Activated naive CD4-positive, alpha-beta T cell treated with anti-CD3 and anti-CD28 coated beads, Interleukin-2, amount 50 U/mL, for 72 hours (primary cell): ENCODE results near the gene FBN1. TPM values are rescaled to one million over a fixed set of nuclear protein-coding genes. Genes with fewer than 3 reads are reported as not detected.

Experiments
- ATAC-seq, 2 donors: fragments of 150-1000 bp; cut with Tn5 transposase; 2 replicates each; pipeline ENCODE4 v1.10.0; 2021; ENCODE audit warnings: mild to moderate bottlenecking in 2 of 2, moderate library complexity in 2 of 2
- DNase-seq, 2 donors: peaks; one replicate each; pipeline ENCODE4 v3.0.0; 2021 to 2022; ENCODE audit warnings: low spot score in 2 of 2
- H3K27ac Mint-ChIP-seq, 2 donors: one replicate each; pipeline ENCODE4 v1.8.0; 2022; ENCODE audit warnings: mild to moderate bottlenecking in 2 of 2, mixed read lengths in 2 of 2
- H3K36me3 Mint-ChIP-seq, 2 donors: one replicate each; pipeline ENCODE4 v1.8.0; 2022; ENCODE audit warnings: mixed read lengths in 2 of 2
- H3K9me3 Mint-ChIP-seq, 2 donors: one replicate each; pipeline ENCODE4 v1.8.0; 2022; ENCODE audit warnings: mixed read lengths in 2 of 2
- total RNA-seq, 2 donors: library from RNA; stranded (reverse); gene quantifications; one replicate each; pipeline ENCODE4 v1.2.3, GENCODE V29; 2022

Gene FBN1
- total RNA-seq, 2 donors from 2014 or later, result 0.52 to 1.4 TPM

DNA sequence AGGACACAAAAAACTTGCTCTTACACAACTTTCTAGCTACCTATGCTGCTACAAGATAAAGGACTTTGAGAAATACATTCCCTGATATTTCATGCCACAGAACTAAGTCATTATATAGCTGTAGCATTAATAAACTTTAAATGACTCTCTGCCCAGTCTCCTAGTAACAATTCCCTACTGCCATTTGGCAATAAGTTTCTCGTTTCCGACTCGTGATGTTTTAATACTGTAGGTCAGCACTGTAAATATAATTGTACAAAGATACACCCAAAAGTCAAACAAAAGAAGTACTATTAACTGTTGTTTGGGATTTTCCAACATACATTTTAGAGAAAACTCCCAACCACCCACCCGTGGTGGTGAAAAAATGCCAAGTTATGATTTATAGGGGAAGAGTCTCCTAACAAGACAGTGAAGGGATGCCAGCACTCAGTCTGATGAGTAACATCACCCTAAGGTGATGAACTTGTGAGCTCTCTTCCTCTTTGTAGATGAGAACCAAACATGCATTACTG lies 182.1 kb downstream of the FBN1 start:
- no peaks in the 10 kb centered on the region for H3K36me3 Mint-ChIP-seq
- H3K27ac Mint-ChIP-seq, result no peak overlapping the region
- no peaks in the 10 kb centered on the region for H3K9me3 Mint-ChIP-seq
- DNase-seq, result no peak
- ATAC-seq, result no peak

DNA sequence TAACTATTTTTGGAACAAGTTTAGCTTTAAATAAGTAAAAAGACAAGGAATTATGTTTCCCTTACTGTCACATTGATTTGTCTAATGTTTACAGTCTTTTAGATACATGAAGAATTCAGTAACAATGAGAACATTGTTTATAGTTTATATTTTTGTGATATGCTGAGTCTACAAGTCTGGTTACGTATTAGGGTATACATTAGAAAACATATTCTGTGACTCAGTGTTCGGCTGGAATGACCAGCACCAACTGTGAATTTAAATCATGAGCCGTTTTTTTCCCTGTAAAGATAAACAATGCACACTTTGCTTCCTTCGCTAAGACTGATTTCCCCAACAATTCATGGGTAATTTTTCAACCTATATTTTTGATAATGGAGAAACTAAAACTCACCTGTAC lies 182.8 kb downstream of the FBN1 start:
- H3K36me3 Mint-ChIP-seq, result no peaks in the 10 kb centered on the region
- no peak for ATAC-seq

GRCh38 chr15:48459571-48460442 lies 185.7 kb downstream of the FBN1 start:
- DNase-seq (no peak), ATAC-seq (no peak)
- no peak overlapping the region for H3K27ac Mint-ChIP-seq
- no peaks in the 10 kb centered on the region for H3K9me3 Mint-ChIP-seq
- H3K36me3 Mint-ChIP-seq, result no peaks in the 10 kb centered on the region

More for the DNA sequence above, 182.8 kb downstream of the FBN1 start:
- Mint-ChIP-seq H3K27ac (no peak overlapping the region), H3K9me3 (no peaks in the 10 kb centered on the region)
- no peak for DNase-seq

GRCh38 chr15:48458876-48459275 lies 186.6 kb downstream of the FBN1 start:
- no peak for ATAC-seq
- no peak for DNase-seq
- Mint-ChIP-seq H3K9me3 (no peaks in the 10 kb centered on the region), H3K36me3 (no peaks in the 10 kb centered on the region), H3K27ac (no peak overlapping the region)

DNA sequence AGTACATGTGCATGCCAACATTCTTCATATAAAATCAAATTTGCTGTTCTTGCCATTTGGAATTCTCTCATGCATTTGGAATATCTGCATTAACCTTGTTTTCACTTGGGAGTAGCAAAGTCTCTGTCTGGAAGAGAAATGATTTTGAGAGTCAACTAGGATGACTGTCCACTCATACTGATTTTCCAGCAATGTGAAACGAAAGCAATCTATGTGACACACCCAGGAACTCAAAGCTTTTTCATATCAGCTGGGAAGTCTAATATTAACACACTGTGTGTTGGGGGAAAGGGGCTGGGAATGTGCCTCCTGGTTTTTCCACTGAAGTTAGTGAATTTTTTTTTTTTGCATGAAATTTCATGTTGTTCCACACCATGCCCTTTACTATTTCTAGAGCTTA lies 189.4 kb downstream of the FBN1 start:
- DNase-seq (no peak), ATAC-seq (no peak)
- Mint-ChIP-seq H3K9me3 (no peaks in the 10 kb centered on the region), H3K36me3 (no peaks in the 10 kb centered on the region), H3K27ac (no peak overlapping the region)

DNA sequence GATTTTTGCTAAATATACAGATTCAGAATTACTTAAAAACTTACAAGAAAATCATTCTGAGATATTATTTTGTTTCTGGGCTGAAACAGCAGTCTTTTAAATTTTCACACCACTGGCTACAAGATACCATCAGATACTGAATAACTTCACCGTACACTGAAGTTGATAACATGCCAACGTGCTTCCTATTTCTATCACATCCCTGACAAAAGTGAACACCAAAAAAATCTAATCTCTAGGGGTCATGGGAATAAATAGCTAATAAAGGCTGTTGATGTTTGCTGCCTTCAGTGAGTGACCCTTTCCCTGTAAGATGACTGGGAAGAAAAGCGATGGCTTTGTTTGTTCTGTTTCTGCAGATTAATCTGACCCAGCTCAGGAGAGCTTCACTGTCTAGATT lies 193.8 kb downstream of the FBN1 start:
- ATAC-seq (no peak), DNase-seq (no peak)
- no peak overlapping the region for H3K27ac Mint-ChIP-seq
- H3K9me3 Mint-ChIP-seq, result no peaks in the 10 kb centered on the region
- H3K36me3 Mint-ChIP-seq, result no peaks in the 10 kb centered on the region

GRCh38 chr15:48451241-48451640 lies 194.3 kb downstream of the FBN1 start:
- DNase-seq (no peak), ATAC-seq (no peak)
- H3K27ac Mint-ChIP-seq, result no peak overlapping the region
- H3K36me3 Mint-ChIP-seq, result no peaks in the 10 kb centered on the region
- no peaks in the 10 kb centered on the region for H3K9me3 Mint-ChIP-seq

DNA sequence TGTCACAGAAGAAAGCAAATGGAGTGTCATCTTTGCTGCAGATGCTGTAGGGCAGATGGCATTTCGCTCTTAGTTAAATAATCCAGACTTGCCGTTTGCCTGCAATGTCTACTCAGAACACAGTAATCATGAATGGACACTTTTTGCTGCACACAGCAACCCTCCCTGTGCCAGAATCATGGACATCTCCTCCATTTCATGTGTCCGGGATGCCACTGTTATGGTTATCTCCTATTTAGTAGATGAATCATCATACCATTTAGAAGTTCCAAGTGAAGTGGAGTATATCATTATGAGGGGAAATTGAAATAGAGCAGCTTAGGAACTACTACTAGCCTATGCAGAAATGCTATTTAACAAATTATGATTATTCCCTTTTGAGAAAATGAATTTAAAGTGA lies 195.8 kb downstream of the FBN1 start:
- no peak for DNase-seq
- Mint-ChIP-seq H3K27ac (no peak overlapping the region), H3K36me3 (no peaks in the 10 kb centered on the region), H3K9me3 (no peaks in the 10 kb centered on the region)
- no peak for ATAC-seq

DNA sequence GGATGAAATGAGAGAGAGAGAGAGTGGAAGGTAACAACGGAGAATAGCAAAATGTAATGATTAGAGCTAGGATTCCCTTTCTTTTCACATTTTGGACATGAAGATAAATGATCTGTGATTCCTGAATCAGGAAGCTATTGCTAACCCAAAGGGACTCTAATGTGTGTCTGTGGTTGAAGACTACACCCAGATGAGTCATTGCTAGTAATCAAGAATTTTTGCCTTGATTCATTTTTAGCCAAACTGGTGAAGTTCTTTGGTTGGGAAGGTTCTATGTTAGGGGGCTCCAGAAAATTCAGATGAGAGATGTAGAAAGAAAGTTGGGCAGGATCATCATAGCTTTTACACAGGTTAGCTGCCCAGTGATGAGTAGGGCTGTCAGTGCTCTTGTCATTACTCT lies 197.9 kb downstream of the FBN1 start:
- DNase-seq, result no peak
- Mint-ChIP-seq H3K36me3 (no peaks in the 10 kb centered on the region), H3K9me3 (no peaks in the 10 kb centered on the region), H3K27ac (no peak overlapping the region)
- ATAC-seq, result no peak

- Mint-ChIP-seq H3K36me3 (no peaks in the 10 kb centered on the region), H3K27ac (no peak overlapping the region), H3K9me3 (no peaks in the 10 kb centered on the region)
- no peak for DNase-seq
- no peak for ATAC-seq
Observed at GRCh38 chr15:48447058-48447457, 198.5 kb downstream of the FBN1 start.

DNA sequence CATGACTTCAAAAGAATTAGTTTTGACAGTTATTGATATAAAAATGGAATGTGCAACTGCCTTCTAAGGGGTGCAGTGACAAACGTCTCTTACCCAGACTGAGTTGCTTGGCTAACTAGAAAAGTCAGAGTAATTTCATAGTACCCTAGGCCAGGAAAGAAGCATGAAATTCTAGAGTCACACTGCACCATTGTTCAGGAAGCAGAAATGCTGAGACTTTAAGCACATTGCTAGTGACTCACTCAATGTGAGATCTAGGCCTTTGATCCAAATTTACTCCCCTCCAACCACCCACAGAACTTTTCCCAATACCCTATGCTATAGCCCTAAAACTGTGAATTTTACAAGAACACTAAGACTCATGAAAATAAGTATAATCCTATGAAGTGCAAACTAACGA lies 203.5 kb downstream of the FBN1 start:
- DNase-seq (no peak), ATAC-seq (no peak)
- Mint-ChIP-seq H3K36me3 (no peaks in the 10 kb centered on the region), H3K9me3 (no peaks in the 10 kb centered on the region), H3K27ac (no peak overlapping the region)

GRCh38 chr15:48440084-48440483 lies 205.4 kb downstream of the FBN1 start:
- DNase-seq, result no peak
- Mint-ChIP-seq H3K36me3 (no peaks in the 10 kb centered on the region), H3K27ac (no peak overlapping the region), H3K9me3 (no peaks in the 10 kb centered on the region)
- ATAC-seq, result no peak

DNA sequence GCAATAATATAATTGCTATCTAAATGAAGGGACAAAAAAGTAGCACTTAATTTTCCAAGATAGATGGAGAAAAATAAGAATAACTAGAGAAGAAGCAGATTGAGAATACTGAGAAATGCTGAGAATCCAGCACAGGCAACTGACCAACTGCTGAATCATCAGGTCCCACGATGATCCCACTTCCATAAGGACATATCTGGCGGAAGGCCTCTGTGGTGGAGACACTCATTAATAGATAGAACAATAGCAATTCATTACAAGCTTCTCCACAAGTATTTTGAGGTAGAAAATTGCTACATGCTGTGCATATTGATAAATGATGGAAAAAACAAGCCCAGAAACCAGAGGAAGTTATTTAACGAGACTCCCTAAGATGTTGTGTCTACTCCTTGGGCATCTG lies 208.3 kb downstream of the FBN1 start:
- no peaks in the 10 kb centered on the region for H3K9me3 Mint-ChIP-seq
- no peak for DNase-seq
- no peak overlapping the region for H3K27ac Mint-ChIP-seq
- no peak for ATAC-seq
- H3K36me3 Mint-ChIP-seq, result no peaks in the 10 kb centered on the region

DNA sequence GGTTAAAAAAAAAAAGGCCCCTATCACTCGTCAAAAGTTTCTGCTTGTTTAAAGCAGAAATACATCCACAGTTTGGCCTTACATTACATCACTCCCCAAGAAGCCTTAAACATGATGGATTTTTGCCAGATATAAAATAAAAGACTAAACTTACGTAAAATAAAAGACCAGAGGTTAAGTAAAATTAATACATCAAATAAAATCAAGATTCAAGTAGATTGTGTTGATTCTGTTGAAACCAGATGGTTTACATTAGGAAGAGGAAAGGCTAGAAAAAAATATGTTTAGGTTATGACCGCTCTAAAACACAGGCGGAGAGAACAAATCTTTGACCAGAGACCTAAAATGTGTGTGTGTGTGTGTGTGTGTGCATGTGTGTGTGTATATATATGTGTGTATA lies 210.2 kb downstream of the FBN1 start:
- Mint-ChIP-seq H3K36me3 (no peaks in the 10 kb centered on the region), H3K27ac (no peak overlapping the region), H3K9me3 (no peaks in the 10 kb centered on the region)
- ATAC-seq, result no peak
- DNase-seq, result no peak

- ATAC-seq, result peak; percentile 70 to 80
- no peak overlapping the region for H3K27ac Mint-ChIP-seq
- H3K36me3 Mint-ChIP-seq, result no peaks in the 10 kb centered on the region
- DNase-seq, result no peak
- no peaks in the 10 kb centered on the region for H3K9me3 Mint-ChIP-seq
Observed at GRCh38 chr15:48433226-48433886, 212.2 kb downstream of the FBN1 start.

GRCh38 chr15:48432688-48433087 lies 212.8 kb downstream of the FBN1 start:
- Mint-ChIP-seq H3K36me3 (no peaks in the 10 kb centered on the region), H3K9me3 (no peaks in the 10 kb centered on the region), H3K27ac (no peak overlapping the region)
- ATAC-seq, result no peak
- no peak for DNase-seq

DNA sequence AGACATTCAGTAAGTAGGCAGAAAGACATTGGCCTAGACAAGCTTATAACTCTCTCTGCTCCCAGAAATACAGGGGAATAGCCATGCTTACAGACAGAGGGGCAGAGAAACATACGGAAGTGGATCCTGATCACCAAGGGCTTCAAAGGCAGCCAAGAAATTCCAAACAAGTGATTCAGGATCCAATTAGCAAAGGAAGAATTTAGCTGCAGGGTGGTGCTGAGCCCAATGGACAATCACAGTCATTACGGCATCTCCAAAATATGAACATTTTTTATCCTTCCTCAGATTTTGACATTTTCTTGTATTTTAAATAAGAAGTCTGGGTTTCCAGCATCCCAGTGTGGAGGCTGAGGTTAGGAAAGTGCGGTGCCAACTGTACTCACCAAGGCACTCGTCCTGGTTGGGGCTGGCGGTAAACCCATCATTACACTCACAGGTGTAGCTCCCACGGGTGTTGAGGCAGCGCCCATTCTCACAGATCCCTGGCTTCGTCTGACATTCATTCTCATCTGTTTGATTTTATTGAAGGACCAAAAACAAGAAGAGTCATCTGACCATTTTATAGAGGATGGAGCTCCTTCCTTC lies 217.5 kb downstream of the FBN1 start:
- Mint-ChIP-seq H3K9me3 (no peaks in the 10 kb centered on the region), H3K36me3 (no peaks in the 10 kb centered on the region), H3K27ac (no peak overlapping the region)
- ATAC-seq (no peak), DNase-seq (no peak)
